Melanocyte of skin (primary cell): ENCODE results near the gene ZFYVE16. TPM values are rescaled to one million over a fixed set of nuclear protein-coding genes. Genes with fewer than 3 reads are reported as not detected.

Experiments
- small RNA-seq, 2 donors: library from RNA; depleted of rRNA; stranded (forward); fragments of <200 nt; gene quantifications; one replicate each; pipeline ENCODE3, GENCODE V24; 2012
- total RNA-seq, 2 donors: library from RNA; depleted of rRNA; stranded (reverse); fragments of >200 nt; gene quantifications; 2 replicates each; pipeline ENCODE4 v1.2.3, GENCODE V29; 2012

ZFYVE16 gene
- 100 to 1,000 TPM; 212 to 270 TPM for total RNA-seq

GRCh38 chr5:80407735-80408483 is at the start of gene ZFYVE16:
TSS of gene ZFYVE16 (plus strand) at chr5:80408064. CDS start at chr5:80434148, 26,084 bp downstream.

GRCh38 chr5:80487829-80488721 is 80.2 kb downstream of the ZFYVE16 start, which contains the start of gene FAM151B:
TSS of gene FAM151B (plus strand) at chr5:80488100. CDS start at chr5:80488124, 24 bp downstream.

Small RNA genes within 50 kb of the gene (small RNA-seq; reads per million reads assigned to genes)
- gene RNU6-211P, result 0 to 0.30 reads per million in 2 donors

Other genes starting within 250 kb of the ZFYVE16 start
- 100 to 1,000 TPM; 116 to 128 TPM for gene SERINC5, start 152.0 kb upstream of the ZFYVE16 start, total RNA-seq
- not detected for gene SPZ1, start 88.1 kb upstream of the ZFYVE16 start, total RNA-seq
- gene FAM151B, start 80.0 kb downstream of the ZFYVE16 start, total RNA-seq, result 1 to 10 TPM; 5.2 to 7.0 TPM
- not detected for gene ANKRD34B, start 162.2 kb downstream of the ZFYVE16 start, total RNA-seq
- gene MSH3, start 246.6 kb downstream of the ZFYVE16 start, total RNA-seq, result 10 to 100 TPM; 12.7 to 13.4 TPM
- 10 to 100 TPM; 22.0 to 45.3 TPM for gene DHFR, start 246.9 kb downstream of the ZFYVE16 start, total RNA-seq